GM19193 (cell line): ENCODE data around the gene ABHD15.

Source experiments
- POLR2A ChIP-seq: IDR thresholded peaks from 4 replicates; pipeline ENCODE4 v1.6.1; 2011; ENCODE audit not compliant: insufficient read depth, insufficient read length; ENCODE audit errors: extremely low read depth

The ABHD15 gene

GRCh38 chr17:29597361-29598172 is 30.7 kb upstream of the ABHD15 start:
- TF ChIP-seq POLR2A, result no peak

GRCh38 chr17:29596811-29597210 is 30.0 kb upstream of the ABHD15 start:
- no peak for TF ChIP-seq POLR2A

GRCh38 chr17:29595943-29596774 is 29.3 kb upstream of the ABHD15 start:
- TF ChIP-seq POLR2A, result no peak

- no peak for TF ChIP-seq POLR2A
These were observed 28.5 kb upstream of the ABHD15 start for GRCh38 chr17:29595107-29595942.

GRCh38 chr17:29594519-29595090 is 27.8 kb upstream of the ABHD15 start:
- no peak for TF ChIP-seq POLR2A

GRCh38 chr17:29593591-29594518 is 27.0 kb upstream of the ABHD15 start:
- no peak for TF ChIP-seq POLR2A

GRCh38 chr17:29592850-29593551 is 26.2 kb upstream of the ABHD15 start, which contains the start of gene ANKRD13B:
ANKRD13B (plus strand) TSS chr17:29593132; CDS start chr17:29593622, 490 bp downstream.
- no peak for TF ChIP-seq POLR2A

GRCh38 chr17:29591737-29592608 is 25.1 kb upstream of the ABHD15 start:
- TF ChIP-seq POLR2A, result no peak

GRCh38 chr17:29591146-29591736 is 24.4 kb upstream of the ABHD15 start:
- TF ChIP-seq POLR2A, result no peak

GRCh38 chr17:29590411-29591145 is 23.7 kb upstream of the ABHD15 start:
- no peak for TF ChIP-seq POLR2A
